ENCODE results near the gene ZNF207.

The ZNF207 gene

GRCh38 chr17:32426894-32427293, 76.9 kb downstream of the ZNF207 start:
- no peak overlapping the region for H3K4me3 ChIP-seq (ENCODE audit: low read depth, low read length)
- no peak for DNase-seq (ENCODE audit: low read depth)
- TF ChIP-seq, protein P1, sequence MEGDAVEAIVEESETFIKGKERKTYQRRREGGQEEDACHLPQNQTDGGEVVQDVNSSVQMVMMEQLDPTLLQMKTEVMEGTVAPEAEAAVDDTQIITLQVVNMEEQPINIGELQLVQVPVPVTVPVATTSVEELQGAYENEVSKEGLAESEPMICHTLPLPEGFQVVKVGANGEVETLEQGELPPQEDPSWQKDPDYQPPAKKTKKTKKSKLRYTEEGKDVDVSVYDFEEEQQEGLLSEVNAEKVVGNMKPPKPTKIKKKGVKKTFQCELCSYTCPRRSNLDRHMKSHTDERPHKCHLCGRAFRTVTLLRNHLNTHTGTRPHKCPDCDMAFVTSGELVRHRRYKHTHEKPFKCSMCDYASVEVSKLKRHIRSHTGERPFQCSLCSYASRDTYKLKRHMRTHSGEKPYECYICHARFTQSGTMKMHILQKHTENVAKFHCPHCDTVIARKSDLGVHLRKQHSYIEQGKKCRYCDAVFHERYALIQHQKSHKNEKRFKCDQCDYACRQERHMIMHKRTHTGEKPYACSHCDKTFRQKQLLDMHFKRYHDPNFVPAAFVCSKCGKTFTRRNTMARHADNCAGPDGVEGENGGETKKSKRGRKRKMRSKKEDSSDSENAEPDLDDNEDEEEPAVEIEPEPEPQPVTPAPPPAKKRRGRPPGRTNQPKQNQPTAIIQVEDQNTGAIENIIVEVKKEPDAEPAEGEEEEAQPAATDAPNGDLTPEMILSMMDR (IDR thresholded peaks at IDR 0.05; ENCODE audit: low read depth, low read length, missing control alignments): no peak

DNA sequence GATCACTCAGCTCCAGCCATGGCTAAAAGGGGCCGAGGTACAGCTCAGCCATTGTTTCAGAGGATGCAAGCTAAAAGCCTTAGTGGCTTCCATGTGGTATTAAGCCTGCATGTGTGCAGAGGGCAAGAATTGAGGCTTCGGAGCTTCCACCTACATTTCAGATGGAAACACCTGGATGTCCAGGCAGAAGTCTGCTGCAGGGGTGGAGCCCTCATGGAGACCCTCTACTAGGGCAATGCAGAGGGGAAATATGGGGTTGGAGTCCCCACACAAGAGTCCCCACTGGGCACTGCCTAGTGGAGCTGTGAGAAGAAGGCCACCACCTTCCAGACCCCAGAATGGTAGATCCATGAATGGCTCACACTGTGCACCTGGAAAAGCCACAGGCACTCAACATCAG, 79.6 kb downstream of the ZNF207 start:
- DNase-seq (ENCODE audit: low read depth): no peak
- TF ChIP-seq, protein P1 (IDR thresholded peaks at IDR 0.05; ENCODE audit: low read depth, low read length, missing control alignments): no peak

More for the DNA sequence above, 79.6 kb downstream of the ZNF207 start:
- no peak overlapping the region for H3K4me3 ChIP-seq (ENCODE audit: low read depth, low read length)

All from GM12864 (cell line).